GM19193 (cell line): Measurements from ENCODE around the gene OLFM4.

Experiments
- POLR2A ChIP-seq: IDR thresholded peaks from 4 replicates; pipeline ENCODE4 v1.6.1; 2011; ENCODE audit not compliant: insufficient read depth, insufficient read length; ENCODE audit errors: extremely low read depth

Gene OLFM4, protein sequence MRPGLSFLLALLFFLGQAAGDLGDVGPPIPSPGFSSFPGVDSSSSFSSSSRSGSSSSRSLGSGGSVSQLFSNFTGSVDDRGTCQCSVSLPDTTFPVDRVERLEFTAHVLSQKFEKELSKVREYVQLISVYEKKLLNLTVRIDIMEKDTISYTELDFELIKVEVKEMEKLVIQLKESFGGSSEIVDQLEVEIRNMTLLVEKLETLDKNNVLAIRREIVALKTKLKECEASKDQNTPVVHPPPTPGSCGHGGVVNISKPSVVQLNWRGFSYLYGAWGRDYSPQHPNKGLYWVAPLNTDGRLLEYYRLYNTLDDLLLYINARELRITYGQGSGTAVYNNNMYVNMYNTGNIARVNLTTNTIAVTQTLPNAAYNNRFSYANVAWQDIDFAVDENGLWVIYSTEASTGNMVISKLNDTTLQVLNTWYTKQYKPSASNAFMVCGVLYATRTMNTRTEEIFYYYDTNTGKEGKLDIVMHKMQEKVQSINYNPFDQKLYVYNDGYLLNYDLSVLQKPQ

DNA sequence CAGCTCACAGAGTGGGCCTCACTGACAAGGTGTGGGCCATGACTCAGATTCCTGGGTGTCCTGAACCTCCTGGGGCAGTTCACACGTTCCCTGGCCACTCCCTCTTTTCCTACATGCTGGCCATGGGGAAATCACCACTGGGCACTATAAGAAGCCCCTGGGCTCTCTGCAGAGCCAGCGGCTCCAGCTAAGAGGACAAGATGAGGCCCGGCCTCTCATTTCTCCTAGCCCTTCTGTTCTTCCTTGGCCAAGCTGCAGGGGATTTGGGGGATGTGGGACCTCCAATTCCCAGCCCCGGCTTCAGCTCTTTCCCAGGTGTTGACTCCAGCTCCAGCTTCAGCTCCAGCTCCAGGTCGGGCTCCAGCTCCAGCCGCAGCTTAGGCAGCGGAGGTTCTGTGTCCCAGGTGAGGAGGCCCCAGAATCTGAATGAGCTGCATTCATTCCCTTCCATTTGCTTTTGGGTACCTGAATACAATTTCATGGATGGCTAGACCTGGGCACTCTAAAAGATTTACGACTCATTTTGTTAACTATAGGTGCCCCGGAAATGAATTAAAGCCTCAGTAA lies at the start of gene OLFM4:
TSS of gene OLFM4 (plus strand) at position 177 of the 567 bp plus-strand sequence. CDS start at position 201, 24 bp downstream.
- TF ChIP-seq POLR2A: no peak

DNA sequence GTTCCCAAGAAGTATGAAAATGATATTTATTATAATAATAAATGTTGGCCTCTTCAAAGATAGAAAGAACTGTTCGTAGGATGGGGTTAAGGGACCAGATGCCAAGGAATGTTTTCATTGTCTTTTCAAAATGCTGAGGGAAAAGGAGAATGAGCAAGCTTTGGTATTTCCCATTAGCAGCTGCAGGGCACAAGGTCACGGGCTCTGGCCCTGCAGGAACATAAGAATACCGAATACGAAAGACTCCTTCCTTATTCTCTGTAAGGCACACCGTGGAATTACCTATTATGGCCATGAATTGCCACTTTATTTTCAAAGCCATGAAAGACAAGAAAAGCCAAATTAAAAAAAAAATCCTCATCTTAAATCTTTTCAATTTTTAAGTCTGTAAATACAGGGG lies 49.6 kb upstream of the OLFM4 start:
- no peak for TF ChIP-seq POLR2A

DNA sequence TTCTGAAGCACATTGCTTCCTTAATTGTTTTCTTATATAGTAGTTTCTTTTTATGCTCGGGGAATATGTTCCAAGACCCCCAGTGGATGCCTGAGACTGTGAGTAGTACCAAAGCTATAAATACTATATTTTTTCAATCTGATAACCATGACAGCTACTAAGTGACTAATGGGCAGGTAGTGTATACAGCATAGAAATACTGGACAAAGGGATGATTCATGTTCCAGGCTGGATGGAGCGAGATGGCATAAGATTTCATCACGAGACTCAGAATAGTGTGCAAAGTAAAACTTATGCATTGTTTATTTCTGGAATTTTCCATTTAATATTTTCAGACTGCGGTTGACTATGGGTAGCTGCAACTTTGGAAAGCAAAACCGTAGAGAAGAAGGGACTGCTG lies 47.9 kb upstream of the OLFM4 start:
- TF ChIP-seq POLR2A: no peak

DNA sequence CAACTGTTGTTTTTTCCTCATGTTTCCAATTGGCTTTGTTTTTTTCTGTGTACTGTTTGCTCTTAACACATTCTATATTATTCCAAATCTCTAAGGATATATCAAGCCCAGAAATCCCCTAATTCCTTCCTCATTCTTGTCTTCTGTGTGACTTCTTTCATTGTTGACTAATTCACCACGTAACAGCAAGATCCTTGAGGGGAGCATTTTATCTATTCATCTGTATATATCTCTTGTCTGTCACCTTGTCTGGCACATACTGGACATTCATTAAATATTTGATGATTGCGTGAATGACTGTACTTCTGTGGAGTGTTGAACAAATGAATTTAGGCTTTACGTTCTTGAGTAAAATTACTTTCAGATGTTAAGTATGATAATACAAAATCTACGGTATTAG lies 44.8 kb upstream of the OLFM4 start:
- TF ChIP-seq POLR2A: no peak

DNA sequence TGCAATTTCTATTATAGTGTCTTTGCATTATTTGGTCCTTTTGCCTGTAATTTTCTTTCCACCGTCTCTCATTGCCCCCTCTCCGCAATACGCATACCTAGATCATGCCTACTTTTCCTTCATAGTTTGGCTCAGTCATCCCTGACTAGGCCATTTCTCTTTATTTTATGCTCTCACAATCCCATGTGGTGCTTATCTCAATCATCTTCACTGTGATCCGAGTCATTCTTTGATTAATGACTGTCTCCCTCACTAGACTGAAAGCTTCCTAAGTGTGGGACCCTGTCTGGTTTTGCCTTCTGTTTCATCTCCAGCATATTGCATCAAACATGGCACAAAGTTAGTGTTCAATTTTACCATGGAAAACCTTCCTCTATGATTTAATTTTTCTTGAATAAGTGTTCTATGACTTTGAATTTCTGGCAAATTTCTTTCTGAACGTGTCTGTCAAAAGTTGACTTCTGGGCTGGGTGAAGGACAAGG lies 43.7 kb upstream of the OLFM4 start:
- no peak for TF ChIP-seq POLR2A

DNA sequence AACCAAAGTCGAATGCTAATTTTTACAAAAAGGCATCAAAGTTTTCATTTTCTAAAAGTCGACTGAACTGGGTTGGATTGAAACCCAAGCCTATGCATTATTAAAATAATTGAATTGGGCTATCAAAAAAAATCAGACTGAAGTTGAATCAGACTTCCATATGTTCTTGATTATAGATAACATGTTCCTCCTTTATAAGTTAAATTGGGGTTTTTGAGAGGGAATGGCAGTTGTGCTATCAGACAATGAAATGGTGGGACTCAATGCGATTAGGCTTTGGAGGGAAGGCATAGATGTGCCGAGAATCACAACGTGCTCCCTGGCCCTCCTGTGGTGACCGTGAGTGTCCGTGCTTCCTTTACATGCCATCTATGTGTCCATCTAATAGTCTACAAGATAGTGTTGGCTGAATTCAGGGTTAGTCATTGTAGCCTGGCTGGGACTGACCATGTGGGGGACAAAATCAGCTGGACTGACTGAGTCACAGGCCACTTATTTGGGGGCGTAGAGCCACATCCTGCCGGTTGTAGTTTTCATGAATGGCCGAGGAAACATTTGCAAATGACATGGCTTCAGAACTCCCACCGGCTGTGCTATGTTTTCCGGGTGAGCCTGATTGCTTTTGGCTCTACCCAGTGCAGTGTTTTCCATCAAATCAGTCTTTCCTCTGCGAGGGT lies 37.1 kb upstream of the OLFM4 start:
- no peak for TF ChIP-seq POLR2A

DNA sequence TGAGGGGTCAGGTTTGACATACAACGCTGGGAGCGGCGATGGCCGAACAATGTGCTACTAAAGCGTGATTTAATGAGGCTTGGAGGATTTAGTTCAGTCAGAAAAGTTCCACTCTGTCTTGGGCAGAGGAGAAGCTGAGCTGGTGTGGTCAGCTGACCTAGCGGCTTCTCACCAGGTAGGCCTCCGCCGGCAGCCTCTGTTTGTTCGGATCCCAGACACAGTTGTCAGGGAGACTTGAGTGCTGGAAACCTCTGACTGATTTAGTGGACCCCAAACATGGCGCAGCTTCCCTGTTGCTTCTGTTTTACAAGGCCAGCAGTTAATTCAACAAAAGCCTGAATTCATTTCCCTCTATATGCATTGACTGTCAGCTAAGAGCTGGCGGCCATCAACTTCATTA lies 36.5 kb upstream of the OLFM4 start:
- TF ChIP-seq POLR2A: no peak

DNA sequence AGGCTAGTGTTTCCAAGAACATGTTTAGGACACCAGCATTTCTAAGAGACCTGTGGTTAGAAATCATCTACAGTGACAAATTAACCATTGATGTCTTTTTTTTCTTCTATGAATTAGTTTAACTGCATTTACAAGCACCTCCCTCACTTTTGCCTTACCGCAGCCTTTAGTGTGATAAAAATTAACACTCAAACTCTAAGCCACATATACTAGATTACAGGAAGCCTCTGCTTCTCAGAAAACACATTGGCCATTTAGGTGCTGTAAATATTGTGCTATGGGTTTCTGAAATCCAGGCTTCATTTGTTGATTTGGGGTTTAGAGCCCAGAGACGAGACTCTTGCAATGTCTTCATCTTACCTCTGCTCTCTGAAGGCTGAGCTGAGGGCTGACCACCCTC lies 34.6 kb upstream of the OLFM4 start:
- no peak for TF ChIP-seq POLR2A

DNA sequence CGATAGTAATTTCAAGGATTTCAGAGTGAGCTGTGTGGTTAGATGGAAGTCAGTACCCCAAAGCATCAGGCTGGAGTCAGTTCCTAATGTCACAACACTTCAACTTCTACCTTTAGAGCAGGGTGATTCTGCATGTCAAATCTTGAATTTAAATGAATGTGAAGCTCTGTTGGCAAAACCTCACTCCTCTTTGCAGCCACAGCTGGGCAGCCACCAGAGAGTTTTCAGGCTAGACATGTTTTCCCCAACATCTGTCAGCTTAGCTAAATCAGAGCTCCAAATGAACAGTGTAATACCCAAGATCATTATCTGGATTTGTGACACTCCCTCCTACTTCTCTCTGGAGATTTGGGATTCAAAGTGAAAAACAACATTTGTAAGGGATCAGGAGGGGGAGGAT lies 33.7 kb upstream of the OLFM4 start:
- TF ChIP-seq POLR2A: no peak

DNA sequence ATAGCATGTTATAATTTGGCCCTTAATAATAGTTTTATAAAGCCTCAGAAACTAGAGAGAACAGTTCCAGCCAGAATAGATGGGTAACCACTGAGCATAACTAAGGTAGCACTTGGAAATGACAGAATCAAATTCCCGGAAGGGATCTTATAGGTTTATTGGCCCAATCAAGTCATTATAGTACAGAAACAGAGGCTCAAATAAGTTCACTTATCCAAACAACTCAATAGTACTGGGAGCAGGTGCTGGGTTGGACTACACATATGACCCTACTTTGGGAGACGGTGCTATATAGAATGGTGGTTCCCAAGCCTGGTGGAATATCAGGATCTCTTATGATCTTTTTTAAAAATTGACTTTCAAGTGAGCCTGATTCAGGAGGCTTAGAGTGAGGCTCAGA lies 32.7 kb upstream of the OLFM4 start:
- no peak for TF ChIP-seq POLR2A

DNA sequence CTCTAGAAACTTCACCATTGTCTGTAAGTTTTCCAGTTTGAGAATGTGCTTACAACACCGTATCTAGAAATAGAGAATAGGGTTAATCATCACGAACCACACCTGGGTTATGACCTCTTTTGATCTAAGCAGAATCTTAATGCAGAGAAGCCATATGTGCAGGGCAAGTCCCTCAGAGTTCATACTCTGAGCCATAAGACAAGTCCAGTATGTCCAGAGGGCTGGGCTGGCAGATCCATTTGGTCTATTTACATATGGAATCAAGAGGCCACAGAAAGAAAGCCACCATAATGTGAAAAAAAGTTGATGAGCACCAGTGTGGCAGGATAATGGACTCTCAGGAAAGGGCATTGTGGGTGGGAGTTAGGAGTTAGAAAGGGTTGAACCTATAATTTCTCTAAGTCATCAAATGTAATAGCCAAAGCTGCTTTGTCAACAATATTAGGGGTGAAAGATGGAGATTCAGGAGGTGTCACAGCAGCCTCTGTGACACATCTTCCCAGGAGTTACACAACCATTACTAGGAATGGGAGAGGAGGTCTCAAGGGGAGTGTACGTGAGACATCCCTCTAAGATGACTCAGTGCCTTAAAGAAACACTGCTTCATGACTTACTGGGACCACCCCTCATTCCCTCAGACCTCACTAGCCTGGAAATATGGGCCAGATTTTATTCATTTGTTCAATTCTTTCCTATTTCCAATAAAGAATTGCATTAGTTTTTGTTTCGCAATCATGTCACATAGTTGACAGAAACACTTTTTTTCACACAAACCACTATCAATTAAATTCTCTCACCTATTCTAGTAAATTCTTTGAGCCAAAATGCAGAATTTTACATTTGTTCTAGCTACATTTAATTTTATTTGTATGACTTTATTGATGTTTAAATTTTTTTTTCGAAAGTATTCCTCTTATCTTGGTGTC lies 30.4 kb upstream of the OLFM4 start:
- TF ChIP-seq POLR2A: no peak

DNA sequence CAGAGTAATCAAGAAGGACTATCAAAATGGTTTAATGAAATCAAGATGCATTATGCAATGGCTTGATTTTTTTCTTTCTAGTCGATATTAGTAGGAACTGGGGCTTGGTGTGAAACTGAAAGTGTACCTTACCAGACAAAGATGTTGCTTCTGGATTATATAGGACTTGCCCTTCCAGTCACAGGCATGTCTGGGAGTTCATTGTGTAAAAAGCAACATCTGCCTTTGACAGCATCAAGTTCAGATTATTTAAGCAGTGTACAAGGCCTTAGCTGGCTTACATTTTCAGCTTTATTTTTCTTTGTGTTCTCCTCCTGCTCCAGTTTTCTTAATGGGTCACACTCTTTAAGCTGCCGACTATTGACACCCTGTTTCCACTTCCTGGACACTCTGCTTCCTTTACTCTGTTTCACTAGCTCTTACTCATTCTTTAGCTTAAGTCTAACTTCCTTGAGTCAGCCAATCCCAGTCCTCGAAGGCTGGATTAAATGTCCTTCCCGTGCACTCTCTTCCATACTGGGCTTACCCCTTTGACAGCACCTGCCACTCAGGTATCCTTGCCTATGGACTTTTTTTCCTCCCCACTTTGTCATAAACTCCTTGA lies 29.4 kb upstream of the OLFM4 start:
- no peak for TF ChIP-seq POLR2A

DNA sequence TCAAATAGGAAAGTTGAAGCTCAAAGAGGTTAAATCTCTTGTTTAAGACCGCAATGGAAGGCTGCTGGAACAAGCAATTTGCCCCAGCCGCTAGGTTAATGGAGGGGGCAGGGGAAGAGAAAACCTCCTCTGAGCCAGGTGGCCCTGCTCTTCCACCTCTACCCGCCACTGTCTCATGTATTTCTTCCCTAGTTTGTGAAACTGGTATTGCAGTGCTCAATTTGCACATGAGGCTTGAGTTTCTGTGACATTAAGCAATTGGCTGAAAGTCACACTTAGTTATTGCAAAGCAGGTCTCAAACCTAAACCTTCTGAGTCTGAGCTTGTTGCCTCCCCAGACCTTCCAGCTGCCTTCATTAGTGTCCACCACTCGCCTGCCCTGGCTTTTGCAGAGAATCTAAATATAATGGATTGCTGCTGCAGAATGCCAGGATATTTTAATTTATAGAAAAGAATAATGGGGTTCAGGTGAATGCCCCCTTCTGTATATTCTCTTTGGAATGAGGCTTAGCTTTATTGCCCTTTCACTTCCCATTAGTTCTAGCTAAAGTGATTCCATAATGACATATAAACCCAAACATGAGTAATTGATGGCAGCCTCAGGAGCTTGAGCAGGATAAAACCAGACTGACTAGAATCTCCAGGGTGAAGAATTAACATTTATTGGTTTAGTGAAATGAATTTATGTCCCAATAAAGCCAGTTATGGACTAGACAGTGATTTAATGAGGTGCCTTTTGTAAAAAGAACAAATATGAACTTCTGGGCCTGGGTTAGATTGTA lies 27.0 kb upstream of the OLFM4 start:
- TF ChIP-seq POLR2A: no peak

DNA sequence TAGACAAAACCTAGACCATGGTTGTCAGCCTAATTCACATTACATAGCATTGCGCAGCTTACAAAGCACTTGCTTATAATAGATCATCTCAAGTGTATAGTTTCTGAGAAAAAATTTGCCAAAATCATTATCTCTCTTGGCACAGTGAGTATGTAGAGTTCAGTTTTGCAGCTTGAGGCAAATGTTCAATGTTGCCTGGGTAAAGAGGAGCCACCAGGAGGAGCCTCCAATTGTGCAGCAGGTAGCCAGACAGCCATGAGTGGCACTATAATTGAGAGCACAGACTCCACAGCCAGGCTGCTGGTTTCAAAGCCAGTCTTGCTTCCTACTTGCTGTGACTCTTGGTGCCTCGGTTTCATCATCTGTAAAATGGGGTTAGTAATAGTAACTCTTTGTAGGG lies 24.0 kb upstream of the OLFM4 start:
- TF ChIP-seq POLR2A: no peak

DNA sequence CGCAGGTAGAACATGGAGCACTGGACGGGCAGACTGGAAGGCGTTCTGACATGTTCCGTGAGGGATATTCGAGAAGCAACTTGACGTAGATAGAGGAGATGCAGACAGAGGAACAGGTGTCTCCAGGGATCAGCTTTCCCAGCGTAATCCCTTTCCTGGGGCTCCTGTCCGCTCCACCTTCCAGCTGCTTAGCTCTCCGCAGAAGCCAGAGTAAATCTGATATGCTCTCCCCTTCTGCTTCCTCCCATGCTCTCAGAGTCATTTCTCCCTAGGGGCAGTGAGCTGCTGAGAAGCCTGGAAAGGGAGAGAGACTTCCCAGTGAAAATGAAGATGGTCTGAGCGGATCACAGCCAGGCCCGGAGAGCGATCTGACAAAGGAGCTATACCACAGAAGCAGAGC lies 23.0 kb upstream of the OLFM4 start:
- TF ChIP-seq POLR2A: no peak
